K562 (cell line): ENCODE results near the gene VARS1. TPM values are rescaled to one million over a fixed set of nuclear protein-coding genes. Genes with fewer than 3 reads are reported as not detected.
A peak's percentile ranks its signal among the peaks of the same experiment; 100 is the strongest.

ENCODE experiments used
- BDP1 ChIP-seq: IDR thresholded peaks from 3 replicates; pipeline ENCODE4 v1.6.1; 2011; ENCODE audit not compliant: insufficient read length, insufficient read depth
- MBD2 ChIP-seq: sonication (generic); IDR thresholded peaks from 2 replicates; pipeline ENCODE4 v1.6.1; 2016; ENCODE audit warnings: low read depth, borderline replicate concordance
- NFIX ChIP-seq: fragments of 250-450 bp; sonication (Bioruptor Pico); IDR thresholded peaks from 2 replicates; pipeline ENCODE4 v1.4.0; 2020; ENCODE audit warnings: low read depth, mild to moderate bottlenecking, moderate library complexity
- PHTF2 ChIP-seq: fragments of 250-450 bp; sonication (Bioruptor Pico); IDR thresholded peaks from 2 replicates; pipeline ENCODE4 v1.5.0; 2021; ENCODE audit warnings: mild to moderate bottlenecking
- RCOR1 ChIP-seq, 2 experiments: IDR thresholded peaks; 2 replicates each; pipeline ENCODE4 v1.6.1; 2012; ENCODE audit warnings: low read depth in 2 of 2, low read length in 2 of 2, borderline replicate concordance in 1 of 2, improper control_type of control experiment in 1 of 2
- SIRT6 ChIP-seq: IDR thresholded peaks from one replicate; pipeline ENCODE4 v1.6.1; 2012; ENCODE audit warnings: low read depth, mild to moderate bottlenecking, control low read depth, inconsistent platforms, low read length, moderate library complexity
- polyA plus RNA-seq, 8 experiments: library from polyadenylated mRNA; depleted of rRNA in 4 of 8; stranded (reverse) in 5 of 8; unstranded in 3 of 8; fragments of >200 nt; fragmentation: Nextera tagmentation in 2 of 8; fragmentation: Illumina TruSeq in 1 of 8; extraction: Ambion mirVana in 2 of 8; extraction: Trizol in 1 of 8; gene quantifications; 2 replicates each; pipeline versions ENCODE4 v1.2.1 to v1.2.3, GENCODE V29; 2011 to 2014; ENCODE audit warnings: inconsistent platforms in 1 of 8, missing spikeins in 1 of 8
- total RNA-seq, 7 experiments: library from RNA; depleted of rRNA in 6 of 7; stranded (reverse); fragments of >200 nt in 6 of 7; fragmentation: Illumina TruSeq in 2 of 7; extraction: Trizol in 2 of 7; gene quantifications; 2 replicates each; pipeline versions ENCODE4 v1.2.1 to v1.2.3, GENCODE V29; 2011 to 2021; ENCODE audit warnings: low replicate concordance in 1 of 7
- TF ChIP-seq, protein P1 (sequence below): sonication (generic); formaldehyde crosslinking; IDR thresholded peaks from 2 replicates; pipeline ENCODE4 v1.8.0; 2022; ENCODE audit warnings: mild to moderate bottlenecking, missing genetic modification reagents, borderline replicate concordance
- TF ChIP-seq, protein P2 (sequence below): fragments of 450-650 bp; IDR thresholded peaks from 2 replicates; pipeline ENCODE4 v1.6.1; 2016; ENCODE audit warnings: mild to moderate bottlenecking, moderate library complexity
- TF ChIP-seq, protein P3 (sequence below): fragments of 250-450 bp; sonication (Bioruptor Pico); IDR thresholded peaks from 2 replicates; pipeline ENCODE4 v1.8.0; 2021; ENCODE audit warnings: mild to moderate bottlenecking, moderate library complexity

The VARS1 gene
- total and polyA plus RNA-seq, 9 of the 15 experiments (the other 6 are each of a cell fraction or from before 2014, with no cell fraction given): 2.9 to 488 (median 130) TPM

DNA sequence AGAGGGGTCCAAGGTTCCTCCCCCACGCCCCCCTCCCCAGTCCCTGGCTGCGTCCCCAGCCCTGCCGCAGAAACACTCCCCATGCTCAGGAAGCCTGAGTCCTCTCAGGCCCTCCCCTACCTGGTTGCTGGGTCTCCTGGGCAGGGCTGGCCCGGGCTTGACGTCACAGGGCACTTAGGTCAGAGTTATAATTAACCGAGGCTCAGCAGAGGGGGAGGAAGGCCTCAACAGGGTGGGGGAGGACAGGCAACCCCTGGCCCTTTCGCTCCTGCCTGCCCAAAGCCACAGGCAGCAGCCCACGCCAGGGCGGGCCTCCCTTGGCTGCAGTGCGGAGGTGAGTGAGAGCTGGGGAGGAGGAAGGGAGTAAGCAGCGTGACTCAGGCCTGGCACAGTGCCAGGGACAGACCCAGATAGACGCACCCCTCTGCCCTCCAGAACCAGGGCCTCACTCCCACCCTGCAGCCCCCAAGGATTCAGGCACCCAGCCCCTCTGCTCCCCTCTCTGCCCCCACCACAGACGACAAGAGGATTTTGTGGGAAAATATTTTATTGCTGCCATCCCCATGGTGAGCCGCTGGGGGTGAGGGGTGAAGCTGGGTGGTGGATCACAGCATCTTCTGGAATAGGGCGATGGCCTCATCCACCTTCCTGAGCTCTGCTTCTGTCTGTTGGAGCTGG, 18.4 kb downstream of the VARS1 start, which contains the start of gene VWA7 (continued):
- TF ChIP-seq MBD2 (peak; percentile 94), BDP1 (no peak), SIRT6 (no peak), NFIX (CRISPR knock-in tag) (peak; percentile 100), RCOR1 (IDR thresholded peaks at IDR 0.05; ENCODE audit: borderline replicate concordance in 1 of 2, low read depth in 2 of 2, low read length in 2 of 2) (peak; percentile 69 to 98), PHTF2 (peak; percentile 32; the same call in 1 of the 2 replicates)
- TF ChIP-seq, protein P1, sequence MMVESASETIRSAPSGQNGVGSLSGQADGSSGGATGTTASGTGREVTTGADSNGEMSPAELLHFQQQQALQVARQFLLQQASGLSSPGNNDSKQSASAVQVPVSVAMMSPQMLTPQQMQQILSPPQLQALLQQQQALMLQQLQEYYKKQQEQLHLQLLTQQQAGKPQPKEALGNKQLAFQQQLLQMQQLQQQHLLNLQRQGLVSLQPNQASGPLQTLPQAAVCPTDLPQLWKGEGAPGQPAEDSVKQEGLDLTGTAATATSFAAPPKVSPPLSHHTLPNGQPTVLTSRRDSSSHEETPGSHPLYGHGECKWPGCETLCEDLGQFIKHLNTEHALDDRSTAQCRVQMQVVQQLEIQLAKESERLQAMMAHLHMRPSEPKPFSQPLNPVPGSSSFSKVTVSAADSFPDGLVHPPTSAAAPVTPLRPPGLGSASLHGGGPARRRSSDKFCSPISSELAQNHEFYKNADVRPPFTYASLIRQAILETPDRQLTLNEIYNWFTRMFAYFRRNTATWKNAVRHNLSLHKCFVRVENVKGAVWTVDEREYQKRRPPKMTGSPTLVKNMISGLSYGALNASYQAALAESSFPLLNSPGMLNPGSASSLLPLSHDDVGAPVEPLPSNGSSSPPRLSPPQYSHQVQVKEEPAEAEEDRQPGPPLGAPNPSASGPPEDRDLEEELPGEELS (CRISPR knock-in tag): peak; percentile 98
- TF ChIP-seq, protein P2, sequence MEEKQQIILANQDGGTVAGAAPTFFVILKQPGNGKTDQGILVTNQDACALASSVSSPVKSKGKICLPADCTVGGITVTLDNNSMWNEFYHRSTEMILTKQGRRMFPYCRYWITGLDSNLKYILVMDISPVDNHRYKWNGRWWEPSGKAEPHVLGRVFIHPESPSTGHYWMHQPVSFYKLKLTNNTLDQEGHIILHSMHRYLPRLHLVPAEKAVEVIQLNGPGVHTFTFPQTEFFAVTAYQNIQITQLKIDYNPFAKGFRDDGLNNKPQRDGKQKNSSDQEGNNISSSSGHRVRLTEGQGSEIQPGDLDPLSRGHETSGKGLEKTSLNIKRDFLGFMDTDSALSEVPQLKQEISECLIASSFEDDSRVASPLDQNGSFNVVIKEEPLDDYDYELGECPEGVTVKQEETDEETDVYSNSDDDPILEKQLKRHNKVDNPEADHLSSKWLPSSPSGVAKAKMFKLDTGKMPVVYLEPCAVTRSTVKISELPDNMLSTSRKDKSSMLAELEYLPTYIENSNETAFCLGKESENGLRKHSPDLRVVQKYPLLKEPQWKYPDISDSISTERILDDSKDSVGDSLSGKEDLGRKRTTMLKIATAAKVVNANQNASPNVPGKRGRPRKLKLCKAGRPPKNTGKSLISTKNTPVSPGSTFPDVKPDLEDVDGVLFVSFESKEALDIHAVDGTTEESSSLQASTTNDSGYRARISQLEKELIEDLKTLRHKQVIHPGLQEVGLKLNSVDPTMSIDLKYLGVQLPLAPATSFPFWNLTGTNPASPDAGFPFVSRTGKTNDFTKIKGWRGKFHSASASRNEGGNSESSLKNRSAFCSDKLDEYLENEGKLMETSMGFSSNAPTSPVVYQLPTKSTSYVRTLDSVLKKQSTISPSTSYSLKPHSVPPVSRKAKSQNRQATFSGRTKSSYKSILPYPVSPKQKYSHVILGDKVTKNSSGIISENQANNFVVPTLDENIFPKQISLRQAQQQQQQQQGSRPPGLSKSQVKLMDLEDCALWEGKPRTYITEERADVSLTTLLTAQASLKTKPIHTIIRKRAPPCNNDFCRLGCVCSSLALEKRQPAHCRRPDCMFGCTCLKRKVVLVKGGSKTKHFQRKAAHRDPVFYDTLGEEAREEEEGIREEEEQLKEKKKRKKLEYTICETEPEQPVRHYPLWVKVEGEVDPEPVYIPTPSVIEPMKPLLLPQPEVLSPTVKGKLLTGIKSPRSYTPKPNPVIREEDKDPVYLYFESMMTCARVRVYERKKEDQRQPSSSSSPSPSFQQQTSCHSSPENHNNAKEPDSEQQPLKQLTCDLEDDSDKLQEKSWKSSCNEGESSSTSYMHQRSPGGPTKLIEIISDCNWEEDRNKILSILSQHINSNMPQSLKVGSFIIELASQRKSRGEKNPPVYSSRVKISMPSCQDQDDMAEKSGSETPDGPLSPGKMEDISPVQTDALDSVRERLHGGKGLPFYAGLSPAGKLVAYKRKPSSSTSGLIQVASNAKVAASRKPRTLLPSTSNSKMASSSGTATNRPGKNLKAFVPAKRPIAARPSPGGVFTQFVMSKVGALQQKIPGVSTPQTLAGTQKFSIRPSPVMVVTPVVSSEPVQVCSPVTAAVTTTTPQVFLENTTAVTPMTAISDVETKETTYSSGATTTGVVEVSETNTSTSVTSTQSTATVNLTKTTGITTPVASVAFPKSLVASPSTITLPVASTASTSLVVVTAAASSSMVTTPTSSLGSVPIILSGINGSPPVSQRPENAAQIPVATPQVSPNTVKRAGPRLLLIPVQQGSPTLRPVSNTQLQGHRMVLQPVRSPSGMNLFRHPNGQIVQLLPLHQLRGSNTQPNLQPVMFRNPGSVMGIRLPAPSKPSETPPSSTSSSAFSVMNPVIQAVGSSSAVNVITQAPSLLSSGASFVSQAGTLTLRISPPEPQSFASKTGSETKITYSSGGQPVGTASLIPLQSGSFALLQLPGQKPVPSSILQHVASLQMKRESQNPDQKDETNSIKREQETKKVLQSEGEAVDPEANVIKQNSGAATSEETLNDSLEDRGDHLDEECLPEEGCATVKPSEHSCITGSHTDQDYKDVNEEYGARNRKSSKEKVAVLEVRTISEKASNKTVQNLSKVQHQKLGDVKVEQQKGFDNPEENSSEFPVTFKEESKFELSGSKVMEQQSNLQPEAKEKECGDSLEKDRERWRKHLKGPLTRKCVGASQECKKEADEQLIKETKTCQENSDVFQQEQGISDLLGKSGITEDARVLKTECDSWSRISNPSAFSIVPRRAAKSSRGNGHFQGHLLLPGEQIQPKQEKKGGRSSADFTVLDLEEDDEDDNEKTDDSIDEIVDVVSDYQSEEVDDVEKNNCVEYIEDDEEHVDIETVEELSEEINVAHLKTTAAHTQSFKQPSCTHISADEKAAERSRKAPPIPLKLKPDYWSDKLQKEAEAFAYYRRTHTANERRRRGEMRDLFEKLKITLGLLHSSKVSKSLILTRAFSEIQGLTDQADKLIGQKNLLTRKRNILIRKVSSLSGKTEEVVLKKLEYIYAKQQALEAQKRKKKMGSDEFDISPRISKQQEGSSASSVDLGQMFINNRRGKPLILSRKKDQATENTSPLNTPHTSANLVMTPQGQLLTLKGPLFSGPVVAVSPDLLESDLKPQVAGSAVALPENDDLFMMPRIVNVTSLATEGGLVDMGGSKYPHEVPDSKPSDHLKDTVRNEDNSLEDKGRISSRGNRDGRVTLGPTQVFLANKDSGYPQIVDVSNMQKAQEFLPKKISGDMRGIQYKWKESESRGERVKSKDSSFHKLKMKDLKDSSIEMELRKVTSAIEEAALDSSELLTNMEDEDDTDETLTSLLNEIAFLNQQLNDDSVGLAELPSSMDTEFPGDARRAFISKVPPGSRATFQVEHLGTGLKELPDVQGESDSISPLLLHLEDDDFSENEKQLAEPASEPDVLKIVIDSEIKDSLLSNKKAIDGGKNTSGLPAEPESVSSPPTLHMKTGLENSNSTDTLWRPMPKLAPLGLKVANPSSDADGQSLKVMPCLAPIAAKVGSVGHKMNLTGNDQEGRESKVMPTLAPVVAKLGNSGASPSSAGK: no peak
- TF ChIP-seq, protein P3, sequence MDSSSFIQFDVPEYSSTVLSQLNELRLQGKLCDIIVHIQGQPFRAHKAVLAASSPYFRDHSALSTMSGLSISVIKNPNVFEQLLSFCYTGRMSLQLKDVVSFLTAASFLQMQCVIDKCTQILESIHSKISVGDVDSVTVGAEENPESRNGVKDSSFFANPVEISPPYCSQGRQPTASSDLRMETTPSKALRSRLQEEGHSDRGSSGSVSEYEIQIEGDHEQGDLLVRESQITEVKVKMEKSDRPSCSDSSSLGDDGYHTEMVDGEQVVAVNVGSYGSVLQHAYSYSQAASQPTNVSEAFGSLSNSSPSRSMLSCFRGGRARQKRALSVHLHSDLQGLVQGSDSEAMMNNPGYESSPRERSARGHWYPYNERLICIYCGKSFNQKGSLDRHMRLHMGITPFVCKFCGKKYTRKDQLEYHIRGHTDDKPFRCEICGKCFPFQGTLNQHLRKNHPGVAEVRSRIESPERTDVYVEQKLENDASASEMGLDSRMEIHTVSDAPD (CRISPR knock-in tag): no peak
